Stimulated activated CD4-positive, alpha-beta T cell treated with anti-CD3 and anti-CD28 coated beads, Interleukin-2, amount 100 ng/mL, for 24 hours (primary cell): Measurements from ENCODE around the gene GPR62.
"Not testable (repeated sequence)": the region's sequence is repeated elsewhere in the genome, so short reads cannot be mapped to it uniquely, and the experiment has no call there.

Source experiments
- DNase-seq, 2 donors: peaks; one replicate each; pipeline ENCODE4 v3.0.0-alpha.2; 2020

Gene GPR62

GRCh38 chr3:51955175-51955892 is at the start of gene GPR62:
Gene GPR62, plus strand, starts transcription at chr3:51955381. Its CDS starts 272 bp downstream, at chr3:51955653.
- DNase-seq = no peak

GRCh38 chr3:51908026-51908425 is 47.2 kb upstream of the GPR62 start:
- DNase-seq = no peak

GRCh38 chr3:51916418-51916817 is 38.8 kb upstream of the GPR62 start:
- no peak for DNase-seq

- DNase-seq = no peak
These were observed 34.1 kb upstream of the GPR62 start for GRCh38 chr3:51921081-51921578.

- no peak for DNase-seq
These were observed 27.9 kb upstream of the GPR62 start for GRCh38 chr3:51927061-51927977.

GRCh38 chr3:51928438-51928837 is 26.7 kb upstream of the GPR62 start:
- no peak for DNase-seq

GRCh38 chr3:51928981-51929380 is 26.2 kb upstream of the GPR62 start:
- not testable (repeated sequence) for DNase-seq

- DNase-seq = no peak
These were observed 25.7 kb upstream of the GPR62 start for GRCh38 chr3:51929420-51930003.

- no peak for DNase-seq
These were observed 24.7 kb upstream of the GPR62 start for GRCh38 chr3:51930439-51930838.

- no peak for DNase-seq
These were observed 23.4 kb upstream of the GPR62 start for GRCh38 chr3:51931756-51932155.

- no peak for DNase-seq
These were observed 22.5 kb upstream of the GPR62 start for GRCh38 chr3:51932471-51933370.

GRCh38 chr3:51933471-51934138 is 21.6 kb upstream of the GPR62 start:
- DNase-seq = no peak

- DNase-seq = no peak
These were observed 20.9 kb upstream of the GPR62 start for GRCh38 chr3:51934139-51934850.

- DNase-seq = no peak
These were observed 19.9 kb upstream of the GPR62 start for GRCh38 chr3:51934991-51935885.

- DNase-seq = no peak
These were observed 19.1 kb upstream of the GPR62 start for GRCh38 chr3:51935886-51936755.

GRCh38 chr3:51937014-51937413 is 18.2 kb upstream of the GPR62 start:
- DNase-seq = no peak

GRCh38 chr3:51937611-51938450 is 17.4 kb upstream of the GPR62 start:
- DNase-seq = no peak
